Testis (tissue), 2 donors: ENCODE data around the gene MCM3AP.

Source experiments
- POLR2A ChIP-seq: fragments of 450-650 bp; IDR thresholded peaks from one replicate; pipeline ENCODE4 v1.6.1; 2017; ENCODE audit warnings: antibody characterized with exemption, mild to moderate bottlenecking, moderate library complexity
- TF ChIP-seq, protein P1 (sequence below), 3 experiments: fragments of 450-650 bp in 2 of 3; fragments of 200-600 bp in 1 of 3; sonication (generic) in 1 of 3; IDR thresholded peaks; one replicate each; pipeline ENCODE4 v1.5.1; 2016 to 2019; ENCODE audit warnings: antibody characterized with exemption in 3 of 3, mild to moderate bottlenecking in 2 of 3, moderate library complexity in 1 of 3

DNA sequence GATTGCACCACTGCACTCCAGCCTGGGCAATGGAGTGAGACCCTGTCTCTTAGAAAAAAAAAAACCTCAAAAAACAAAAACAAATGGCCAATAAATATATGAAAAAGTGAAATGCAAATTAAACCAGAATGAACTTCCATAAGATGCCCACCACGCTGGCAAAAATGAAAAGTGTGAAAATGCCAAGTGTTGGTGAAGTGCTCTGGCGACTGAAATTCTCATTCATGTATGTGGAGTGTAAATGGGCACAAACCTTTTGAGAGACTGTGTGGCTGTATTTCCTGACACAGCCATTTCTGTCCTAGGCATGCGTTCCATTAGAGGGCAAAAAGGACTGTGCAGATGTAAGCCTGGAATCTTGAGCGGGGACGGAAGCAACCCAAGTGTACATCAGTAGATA is 19.0 kb upstream of the MCM3AP start:
- TF ChIP-seq POLR2A = no peak
- TF ChIP-seq, protein P1, sequence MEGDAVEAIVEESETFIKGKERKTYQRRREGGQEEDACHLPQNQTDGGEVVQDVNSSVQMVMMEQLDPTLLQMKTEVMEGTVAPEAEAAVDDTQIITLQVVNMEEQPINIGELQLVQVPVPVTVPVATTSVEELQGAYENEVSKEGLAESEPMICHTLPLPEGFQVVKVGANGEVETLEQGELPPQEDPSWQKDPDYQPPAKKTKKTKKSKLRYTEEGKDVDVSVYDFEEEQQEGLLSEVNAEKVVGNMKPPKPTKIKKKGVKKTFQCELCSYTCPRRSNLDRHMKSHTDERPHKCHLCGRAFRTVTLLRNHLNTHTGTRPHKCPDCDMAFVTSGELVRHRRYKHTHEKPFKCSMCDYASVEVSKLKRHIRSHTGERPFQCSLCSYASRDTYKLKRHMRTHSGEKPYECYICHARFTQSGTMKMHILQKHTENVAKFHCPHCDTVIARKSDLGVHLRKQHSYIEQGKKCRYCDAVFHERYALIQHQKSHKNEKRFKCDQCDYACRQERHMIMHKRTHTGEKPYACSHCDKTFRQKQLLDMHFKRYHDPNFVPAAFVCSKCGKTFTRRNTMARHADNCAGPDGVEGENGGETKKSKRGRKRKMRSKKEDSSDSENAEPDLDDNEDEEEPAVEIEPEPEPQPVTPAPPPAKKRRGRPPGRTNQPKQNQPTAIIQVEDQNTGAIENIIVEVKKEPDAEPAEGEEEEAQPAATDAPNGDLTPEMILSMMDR (IDR thresholded peaks at IDR 0.05) = no peak
